Activated gamma-delta T cell treated with anti-CD3 and anti-CD28 coated beads, Interleukin-2, amount 50 U/mL, for 16 hours (primary cell): ENCODE measurements around the gene JAM3.

Experiments
- DNase-seq: peaks from one replicate; pipeline ENCODE4 v3.0.0-alpha.2; 2020; ENCODE audit warnings: low read depth

JAM3 gene

GRCh38 chr11:134145715-134146114 lies 76.8 kb downstream of the JAM3 start:
- no peak for DNase-seq

GRCh38 chr11:134146598-134146997 lies 77.7 kb downstream of the JAM3 start:
- DNase-seq: no peak

DNA sequence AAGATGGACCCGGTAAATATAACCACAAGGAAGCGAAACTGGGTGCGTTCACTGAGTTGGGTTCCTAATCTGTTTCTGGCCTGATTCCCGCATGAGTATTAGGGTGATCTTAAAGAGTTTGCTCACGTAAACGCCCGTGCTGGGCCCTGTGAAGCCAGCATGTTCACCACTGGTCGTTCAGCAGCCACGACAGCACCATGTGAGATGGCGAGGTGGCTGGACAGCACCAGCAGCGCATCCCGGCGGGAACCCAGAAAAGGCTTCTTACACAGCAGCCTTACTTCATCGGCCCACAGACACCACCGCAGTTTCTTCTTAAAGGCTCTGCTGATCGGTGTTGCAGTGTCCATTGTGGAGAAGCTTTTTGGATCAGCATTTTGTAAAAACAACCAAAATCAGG lies 80.5 kb downstream of the JAM3 start:
- DNase-seq: no peak

DNA sequence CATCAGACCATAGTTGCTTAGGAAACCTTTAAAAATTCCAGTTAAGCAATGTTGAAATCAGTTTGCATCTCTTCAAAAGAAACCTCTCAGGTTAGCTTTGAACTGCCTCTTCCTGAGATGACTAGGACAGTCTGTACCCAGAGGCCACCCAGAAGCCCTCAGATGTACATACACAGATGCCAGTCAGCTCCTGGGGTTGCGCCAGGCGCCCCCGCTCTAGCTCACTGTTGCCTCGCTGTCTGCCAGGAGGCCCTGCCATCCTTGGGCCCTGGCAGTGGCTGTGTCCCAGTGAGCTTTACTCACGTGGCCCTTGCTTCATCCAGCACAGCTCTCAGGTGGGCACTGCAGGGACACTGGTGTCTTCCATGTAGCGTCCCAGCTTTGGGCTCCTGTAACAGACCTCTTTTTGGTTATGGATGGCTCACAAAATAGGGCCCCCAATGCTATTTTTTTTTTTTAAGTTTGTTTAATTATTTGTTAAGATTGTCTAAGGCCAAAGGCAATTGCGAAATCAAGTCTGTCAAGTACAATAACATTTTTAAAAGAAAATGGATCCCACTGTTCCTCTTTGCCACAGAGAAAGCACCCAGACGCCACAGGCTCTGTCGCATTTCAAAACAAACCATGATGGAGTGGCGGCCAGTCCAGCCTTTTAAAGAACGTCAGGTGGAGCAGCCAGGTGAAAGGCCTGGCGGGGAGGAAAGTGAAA lies 81.5 kb downstream of the JAM3 start:
- DNase-seq: no peak

- DNase-seq: no peak
Observed at GRCh38 chr11:134151083-134151747, 82.3 kb downstream of the JAM3 start.

DNA sequence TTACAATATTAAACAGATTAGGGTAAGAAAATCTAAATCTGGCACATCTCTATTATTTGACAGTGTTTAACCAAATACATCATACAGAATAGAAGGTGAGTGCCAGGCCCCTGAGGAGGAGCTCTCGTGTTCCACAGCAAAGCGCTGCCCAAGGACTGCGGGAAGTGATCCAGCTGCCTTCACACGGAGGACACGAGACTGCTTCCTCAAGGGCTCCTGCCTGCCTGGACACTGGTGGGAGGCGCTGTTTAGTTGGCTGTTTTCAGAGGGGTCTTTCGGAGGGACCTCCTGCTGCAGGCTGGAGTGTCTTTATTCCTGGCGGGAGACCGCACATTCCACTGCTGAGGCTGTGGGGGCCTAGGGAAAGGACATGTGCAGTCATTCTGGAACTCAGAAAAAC lies 83.8 kb downstream of the JAM3 start:
- no peak for DNase-seq

- DNase-seq: no peak
Observed at GRCh38 chr11:134153147-134153905, 84.5 kb downstream of the JAM3 start.

DNA sequence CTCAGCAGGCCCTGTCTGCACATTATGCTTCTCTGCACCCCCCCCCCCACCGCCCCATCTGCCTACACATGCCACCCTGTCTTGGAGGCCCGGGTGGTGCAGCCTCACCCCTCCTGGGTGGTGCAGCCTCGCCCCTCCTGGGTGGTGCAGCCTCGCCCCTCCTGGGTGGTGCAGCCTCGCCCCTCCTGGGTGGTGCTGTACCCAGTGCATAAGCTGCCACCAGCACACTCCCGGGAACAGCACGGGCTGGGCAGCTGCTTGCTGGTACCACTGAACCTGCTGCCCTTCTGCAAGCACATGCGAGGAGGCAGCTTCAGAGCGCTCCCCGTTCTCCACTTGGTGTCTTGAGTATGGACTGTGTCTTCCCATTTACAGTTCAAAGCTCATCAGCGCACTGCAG lies 85.6 kb downstream of the JAM3 start:
- no peak for DNase-seq

GRCh38 chr11:134155456-134155855 lies 86.6 kb downstream of the JAM3 start:
- no peak for DNase-seq

DNA sequence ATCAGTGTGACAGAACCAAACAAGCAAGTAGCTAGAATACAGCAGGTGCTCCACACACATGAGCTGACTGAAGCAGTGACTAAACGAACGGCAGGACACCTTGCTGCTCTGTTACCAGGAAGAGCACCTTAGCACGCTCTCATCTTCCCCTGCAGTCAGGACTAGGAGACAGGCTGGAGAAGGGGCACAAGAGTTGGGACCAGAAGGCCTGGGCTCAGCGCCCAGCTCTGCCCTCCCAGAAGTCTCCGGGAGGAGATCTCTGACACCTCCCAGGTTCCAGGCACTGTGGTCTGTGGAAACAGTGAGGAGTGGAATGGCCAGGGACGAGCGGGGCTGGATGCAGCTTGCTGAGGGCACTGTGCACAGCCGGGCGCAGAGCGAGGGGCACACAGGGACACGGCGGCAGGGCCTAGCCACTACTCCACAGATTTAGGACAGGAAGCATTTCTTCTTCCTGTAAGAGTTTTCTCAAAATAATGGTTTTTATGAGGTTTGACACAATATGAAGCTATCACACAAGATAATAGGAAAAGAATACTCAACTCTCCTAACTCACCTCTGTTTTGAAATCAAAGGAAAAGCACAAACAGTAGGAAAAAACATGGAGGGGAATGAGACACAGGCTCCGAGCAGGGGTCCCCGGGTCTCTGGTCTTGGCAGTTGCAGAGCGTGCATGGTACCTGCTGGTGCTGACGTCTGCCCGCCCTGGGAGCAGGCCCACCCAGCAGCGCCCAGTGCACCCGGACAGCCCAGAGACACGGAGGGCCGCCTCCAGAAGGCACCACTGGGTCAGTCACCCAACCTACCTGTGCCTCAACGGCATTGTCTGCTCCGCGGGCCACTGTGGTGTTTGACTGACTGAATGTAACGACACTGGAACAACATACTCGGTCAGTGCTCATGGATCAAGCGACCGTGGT lies 87.3 kb downstream of the JAM3 start:
- DNase-seq: no peak

- no peak for DNase-seq
Observed at GRCh38 chr11:134157451-134157850, 88.6 kb downstream of the JAM3 start.

DNA sequence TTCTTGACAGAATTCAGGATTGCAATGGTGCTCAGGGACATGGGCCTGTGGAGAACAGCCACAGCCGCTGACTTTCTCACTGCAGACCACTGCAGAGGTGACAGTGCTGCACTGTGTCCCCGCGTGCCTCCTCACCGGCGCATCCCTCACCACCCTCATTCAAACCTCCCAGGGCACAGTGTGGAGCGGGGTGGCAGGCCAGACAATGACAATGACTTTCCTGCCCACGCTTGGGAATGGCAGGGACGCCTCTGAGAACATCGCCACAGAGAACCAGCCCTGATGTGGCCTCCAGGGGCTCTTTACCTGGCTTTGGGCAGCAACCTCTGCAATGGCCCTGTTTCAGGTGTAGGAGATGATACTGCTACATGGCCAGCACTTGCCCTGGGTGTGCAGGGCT lies 89.2 kb downstream of the JAM3 start:
- no peak for DNase-seq

DNA sequence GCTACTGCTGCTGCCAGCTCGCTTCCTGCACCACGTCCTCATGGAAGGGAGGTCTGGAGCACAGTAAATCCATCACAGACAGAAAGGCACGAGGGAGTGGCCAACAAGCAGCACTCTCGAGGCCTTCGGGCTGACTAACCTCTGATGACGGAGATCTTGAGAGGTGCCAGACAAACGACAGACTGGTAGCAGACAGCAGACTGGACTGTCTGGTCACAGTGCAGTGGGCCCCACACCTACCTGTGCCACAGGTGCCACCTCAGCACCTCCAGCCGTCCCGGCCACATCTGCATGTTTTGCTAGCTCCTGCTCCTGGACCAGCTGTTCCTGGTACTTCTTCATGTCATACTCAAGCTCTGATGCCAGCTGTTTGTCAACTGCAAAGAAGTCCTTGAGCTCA lies 90.8 kb downstream of the JAM3 start:
- no peak for DNase-seq

GRCh38 chr11:134164490-134165370 lies 95.9 kb downstream of the JAM3 start:
- DNase-seq: no peak

DNA sequence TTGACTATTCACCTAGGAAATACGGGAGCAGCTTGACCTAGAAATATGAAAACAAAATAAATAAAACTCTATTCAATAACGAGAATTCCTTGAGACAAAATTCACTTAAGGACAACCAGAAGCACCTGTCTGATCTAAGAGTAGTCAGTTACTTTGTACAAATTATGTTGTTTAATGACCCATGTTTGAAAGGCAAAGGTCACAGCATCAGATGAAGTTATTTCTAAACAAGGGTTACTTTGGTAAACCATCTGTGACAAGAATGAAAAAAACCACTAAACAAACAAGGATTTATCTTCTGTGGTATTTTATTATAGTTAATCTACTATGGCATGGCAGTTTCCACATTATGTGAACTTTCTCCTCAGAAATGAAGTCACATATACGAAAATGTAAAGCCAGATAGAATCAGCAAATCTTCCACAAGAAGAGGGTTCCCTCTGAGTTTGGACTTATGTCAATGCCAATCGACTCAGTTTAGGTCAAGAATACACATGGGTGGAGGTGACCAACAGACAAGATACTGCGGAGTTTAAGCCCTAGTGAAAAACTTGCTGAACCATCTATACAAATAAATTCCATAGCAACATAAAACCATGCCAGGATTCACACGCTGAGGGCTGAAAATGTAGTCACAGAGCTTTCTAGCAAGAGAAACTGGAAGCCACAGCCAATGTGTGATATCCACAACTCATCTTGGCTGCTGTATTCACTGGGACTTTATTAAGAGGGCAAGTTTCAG lies 101.5 kb downstream of the JAM3 start:
- no peak for DNase-seq

DNA sequence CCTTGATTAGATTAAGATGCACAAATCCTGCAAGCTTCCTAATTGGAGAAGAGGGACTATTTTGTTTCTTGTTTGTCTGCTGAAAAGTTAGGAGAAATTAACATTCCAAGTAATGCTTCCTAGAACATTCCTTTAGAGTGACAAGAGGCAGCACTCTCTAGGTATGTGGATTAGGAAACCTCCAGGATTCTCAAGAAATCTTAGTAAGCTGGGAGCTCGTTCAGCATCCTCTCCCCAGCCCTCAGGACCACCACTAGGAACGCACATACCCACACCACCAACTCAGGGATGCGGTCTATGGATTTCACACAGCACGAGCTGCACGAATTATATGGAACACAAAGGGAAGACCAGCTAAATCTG lies 102.0 kb downstream of the JAM3 start:
- DNase-seq: no peak

DNA sequence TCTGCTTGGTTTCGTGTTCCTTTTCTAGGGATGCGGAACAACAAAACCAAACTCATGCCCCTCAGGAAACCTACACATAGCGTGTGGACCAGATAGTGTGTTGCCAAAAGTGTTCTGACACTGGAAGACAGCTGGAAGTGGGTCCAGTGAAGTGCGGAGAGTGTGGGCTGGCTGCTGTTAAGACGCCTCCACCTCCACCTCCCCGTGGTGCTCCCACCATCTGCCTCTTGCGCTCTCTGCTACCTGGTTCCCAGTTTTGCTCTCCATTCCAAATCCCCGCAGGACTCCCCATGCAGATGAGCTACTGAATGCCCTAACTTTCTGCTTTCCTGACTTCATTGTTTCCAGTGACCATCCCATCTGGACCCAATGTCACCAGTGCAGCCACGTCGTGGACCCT lies 103.1 kb downstream of the JAM3 start:
- no peak for DNase-seq

- DNase-seq: no peak
Observed at GRCh38 chr11:134173296-134173695, 104.4 kb downstream of the JAM3 start.

DNA sequence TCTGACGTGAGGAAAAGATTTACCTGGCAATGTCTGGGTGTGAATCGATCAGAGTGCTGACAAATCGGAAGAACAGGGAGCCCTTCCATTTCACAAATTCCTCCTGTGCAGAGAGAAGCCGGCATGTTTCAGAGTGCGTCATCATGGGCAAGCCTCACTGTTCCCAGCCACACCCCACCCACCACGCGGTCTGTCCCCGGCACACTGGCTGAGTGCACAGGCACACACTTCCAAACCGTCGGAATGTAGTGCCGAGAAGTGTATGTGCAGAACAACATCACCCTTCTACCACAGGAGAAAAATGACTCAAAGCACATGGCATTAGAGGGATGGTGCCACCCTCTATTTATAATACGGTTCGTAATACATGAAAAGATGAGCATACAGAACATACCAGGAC lies 107.4 kb downstream of the JAM3 start:
- no peak for DNase-seq

DNA sequence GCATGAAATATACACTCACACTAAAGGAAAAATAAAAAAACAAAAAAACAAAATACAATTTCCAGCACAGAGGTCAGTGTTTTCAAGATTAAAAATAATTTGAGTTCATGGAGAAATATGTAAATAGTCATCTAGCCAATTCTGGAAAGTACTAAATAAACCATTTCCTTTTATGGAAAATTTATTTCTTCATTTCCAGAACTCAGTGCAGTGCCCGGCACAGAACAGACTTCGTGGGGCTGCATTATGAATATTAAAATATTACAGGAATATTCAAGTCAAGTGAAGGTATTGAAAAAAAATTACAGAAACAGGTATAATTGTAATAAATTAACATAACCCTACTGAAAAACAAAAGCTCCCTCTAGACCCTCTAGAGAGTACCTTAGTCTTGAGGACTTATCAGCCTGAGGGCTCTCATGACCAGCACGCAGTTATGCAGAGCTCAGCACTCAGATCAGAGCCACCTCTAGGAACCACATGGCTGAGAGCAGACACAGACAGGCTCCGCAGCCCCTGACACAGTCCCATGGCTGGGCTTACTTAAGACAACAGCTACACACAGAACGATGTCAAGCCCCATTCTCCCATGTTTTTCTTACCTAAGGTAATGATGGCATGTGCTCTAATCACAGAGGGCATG lies 109.3 kb downstream of the JAM3 start:
- DNase-seq: no peak
